HG02642 (cell line): Measurements from ENCODE around the gene SYNJ1.
"Not testable (repeated sequence)": the region's sequence is repeated elsewhere in the genome, so short reads cannot be mapped to it uniquely, and the experiment has no call there.

Experiments
- ATAC-seq: cut with Tn5 transposase; IDR thresholded peaks from one replicate; pipeline ENCODE4 v1.9.1; 2021; ENCODE audit warnings: mild to moderate bottlenecking; ENCODE audit not compliant: unreplicated experiment, poor library complexity

SYNJ1 gene

DNA sequence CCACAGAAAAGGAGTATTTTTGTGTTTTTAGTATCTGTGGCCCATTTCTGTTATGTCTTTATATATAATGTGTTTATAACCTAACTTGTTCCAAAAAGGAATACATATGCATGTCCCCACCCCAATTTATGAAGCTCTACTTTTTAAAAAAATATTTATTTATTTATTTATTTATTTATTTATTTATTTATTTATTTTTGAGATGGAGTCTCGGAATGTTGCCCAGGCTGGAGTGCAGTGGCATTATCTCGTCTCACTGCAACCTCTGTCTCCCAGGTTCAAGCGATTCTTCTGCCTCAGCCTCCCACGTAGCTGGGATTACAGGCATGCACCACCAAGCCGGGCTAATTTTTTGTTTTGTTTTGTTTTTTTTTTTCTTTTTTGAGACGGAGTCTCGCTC is 32.3 kb downstream of the SYNJ1 start:
- not testable (repeated sequence) for ATAC-seq

DNA sequence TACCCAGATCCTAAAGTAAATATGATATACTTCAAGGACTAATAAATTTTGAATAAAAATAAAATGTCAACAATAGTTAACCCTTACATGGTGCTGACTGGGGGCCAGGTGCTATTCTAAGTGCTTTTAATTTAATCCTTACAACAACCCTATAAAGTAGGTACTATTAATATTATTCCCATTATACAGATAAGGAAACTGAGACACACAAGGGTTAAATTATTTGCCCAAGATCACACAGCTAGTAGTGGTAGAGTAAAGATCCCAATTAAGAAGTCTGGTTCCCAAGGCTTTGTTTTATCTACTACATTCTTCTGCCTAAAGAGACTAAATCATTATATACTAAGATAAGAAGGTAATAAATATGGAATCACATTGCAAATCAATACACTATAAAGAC is 34.2 kb downstream of the SYNJ1 start:
- ATAC-seq, result no peak

DNA sequence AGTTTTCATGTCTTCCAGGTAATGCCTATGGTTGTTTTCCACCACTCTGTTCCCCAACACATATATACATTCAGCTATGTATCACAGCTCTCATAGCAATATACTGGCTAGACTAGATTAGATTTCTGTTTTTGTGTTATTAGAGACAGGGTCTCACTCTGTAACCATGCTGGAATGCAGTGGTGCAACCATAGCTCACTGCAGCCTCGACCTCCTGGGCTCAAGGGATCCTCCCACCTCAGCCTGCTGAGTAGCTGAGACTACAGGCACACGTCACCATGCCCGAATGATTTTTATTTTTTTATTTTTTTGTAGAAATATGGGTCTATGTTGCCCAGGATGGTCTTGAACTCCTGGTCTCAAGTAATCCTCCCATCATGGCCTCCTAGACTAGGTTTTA is 37.7 kb downstream of the SYNJ1 start:
- no peak for ATAC-seq

DNA sequence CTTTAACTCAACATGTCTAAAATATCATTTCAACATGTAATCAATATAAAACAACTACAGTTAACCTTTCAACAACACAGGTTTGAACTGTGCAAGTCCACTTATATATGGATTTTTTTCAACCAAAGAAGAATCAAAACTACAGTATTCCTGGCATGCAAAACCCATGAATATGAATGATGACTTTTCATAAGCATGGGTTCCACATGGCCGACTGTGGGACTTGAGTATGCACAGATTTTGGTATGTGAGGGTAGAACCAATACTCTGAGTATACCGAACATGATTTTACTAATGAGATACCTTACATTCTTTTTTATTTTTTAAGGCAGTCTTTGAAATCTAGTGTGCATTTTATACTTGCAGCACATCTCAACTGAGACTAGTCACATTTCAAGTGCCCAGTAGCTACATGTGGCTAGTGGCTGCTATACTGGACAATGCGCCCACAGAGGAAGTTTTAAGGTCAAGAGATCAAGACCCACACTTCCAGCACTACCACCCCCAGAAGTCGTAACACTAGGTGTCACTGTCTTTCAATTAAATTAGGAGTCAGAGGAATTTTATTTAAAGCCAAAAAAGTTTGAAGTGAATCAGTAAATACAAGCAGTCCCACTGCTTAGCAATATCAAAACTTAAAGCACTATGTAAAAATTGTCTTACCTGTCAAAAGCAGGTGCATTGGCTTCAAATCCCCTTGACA is 40.0 kb downstream of the SYNJ1 start:
- no peak for ATAC-seq

DNA sequence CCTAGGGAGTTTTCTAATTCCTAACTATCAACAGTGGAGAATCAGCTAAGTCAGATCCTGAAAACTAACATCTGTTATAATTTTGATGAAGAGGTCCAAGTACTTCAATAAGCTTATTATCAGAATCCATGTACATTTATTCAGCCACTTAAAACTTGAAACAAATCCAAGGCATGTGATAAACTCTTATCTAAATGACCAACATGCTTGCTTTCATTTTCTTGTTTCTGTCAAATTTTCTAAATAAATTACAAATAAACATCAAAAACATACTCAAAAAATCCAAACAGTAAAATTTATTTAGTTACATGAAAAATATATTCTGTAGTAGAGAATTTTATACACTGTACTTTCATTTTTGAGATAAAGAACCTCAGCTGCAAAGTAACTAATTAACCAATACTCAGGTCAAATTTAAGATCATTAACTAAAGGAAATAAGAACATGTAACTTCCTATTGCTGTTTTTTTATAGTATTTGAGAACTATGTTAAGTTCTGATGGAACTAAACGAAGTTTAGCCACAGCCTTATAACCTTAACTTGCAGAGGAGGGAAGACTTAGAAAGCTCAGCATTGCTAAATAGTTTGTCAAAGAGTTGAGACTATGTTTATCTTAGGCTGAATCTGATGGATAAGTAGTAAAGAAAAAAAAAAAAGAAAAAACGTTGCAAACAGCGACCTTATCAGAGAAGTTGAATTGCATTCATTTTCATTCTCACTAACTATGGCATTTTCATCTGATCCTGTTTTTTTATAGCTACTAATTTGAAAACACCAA is 44.9 kb downstream of the SYNJ1 start:
- no peak for ATAC-seq

DNA sequence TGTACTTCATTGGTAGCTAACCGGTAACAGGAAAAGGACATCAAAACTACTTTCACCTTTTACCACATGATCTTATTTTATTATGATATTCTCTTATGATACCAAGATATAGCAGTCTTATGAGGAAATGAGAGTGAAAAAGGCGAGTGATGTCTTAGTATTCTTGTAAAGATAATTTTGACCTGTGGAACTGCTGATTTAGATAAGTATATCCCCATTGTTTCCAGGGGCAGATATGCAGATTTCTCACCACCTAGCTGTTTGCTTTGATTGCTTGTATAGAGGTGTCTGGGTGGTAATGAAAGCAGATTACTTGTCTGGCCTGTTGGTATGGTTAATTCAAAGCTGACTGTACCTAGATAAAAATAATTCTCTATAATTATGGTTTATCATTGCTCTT is 53.1 kb downstream of the SYNJ1 start:
- no peak for ATAC-seq

DNA sequence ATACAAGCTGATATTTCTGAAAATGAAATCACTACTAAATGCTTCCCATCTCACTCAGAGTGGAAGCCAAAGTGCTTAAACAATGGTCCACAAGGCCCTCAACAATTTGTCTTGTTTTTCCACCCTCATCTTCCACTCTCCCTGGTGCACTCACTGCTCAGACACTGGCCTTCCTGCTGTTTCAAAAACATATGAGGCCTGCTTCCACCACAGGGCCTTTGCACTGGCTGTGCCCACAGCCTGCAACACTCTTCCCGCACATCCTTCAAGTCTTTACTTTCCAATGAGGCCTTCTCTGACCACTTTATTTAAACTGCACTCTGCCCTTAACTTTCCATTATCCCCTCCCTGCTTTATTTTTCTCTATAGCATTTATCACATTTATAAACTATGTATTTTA is 53.8 kb downstream of the SYNJ1 start:
- ATAC-seq, result no peak

DNA sequence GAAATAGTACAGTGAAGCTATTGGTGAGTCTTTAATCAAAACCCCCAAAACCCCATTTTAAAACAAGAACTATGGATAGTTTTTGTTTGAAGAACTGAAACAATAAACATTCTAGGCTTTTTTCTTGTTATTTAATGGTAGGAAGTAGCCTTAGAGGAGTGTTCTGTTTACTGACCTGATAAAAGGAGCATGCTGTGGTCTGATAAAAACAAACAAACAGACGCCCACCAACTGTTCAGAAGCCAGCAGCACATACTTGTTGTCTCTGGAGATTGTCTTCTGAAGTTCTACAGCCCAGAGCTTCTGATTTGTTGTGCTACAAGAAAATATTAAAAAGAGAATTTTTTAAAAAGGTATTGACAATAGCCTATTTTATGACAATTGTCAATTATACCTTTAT is 61.6 kb downstream of the SYNJ1 start:
- no peak for ATAC-seq

DNA sequence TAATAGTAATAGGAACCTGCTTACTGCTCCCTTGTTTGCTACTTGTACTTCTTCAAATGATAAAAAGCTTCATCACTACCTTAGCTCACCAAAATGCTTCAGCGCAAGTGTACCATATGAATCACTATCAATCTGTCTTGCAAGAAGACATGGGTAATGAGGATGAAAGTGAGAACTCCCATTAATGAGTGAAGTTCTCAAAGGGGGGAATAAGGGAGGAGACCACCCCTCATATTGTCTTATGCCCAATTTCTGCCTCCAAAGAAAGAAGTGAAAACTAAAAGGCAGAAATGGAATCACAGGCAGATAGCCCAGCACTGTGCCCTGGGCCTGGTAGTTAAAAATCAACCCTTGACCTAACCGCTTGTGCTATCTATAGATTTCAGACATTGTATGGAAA is 63.7 kb downstream of the SYNJ1 start:
- not testable (repeated sequence) for ATAC-seq

DNA sequence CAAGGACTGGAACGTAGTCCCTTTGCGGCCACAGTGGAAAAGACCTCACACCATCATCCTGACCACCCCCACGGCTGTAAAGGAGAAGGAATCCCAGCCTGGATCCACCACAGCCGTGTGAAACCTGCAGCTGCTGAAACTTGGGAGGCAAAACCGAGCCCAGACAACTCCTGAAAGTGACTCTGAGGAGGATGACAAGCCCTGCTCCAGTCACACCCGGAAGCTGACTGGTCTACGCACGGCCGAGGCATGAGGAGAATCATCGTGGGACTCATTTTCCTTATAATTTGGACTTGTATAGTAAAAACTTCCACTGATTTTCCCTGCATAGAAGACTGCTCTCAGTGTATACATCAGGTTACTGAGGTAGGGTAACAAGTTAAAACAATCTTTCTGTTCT is 65.8 kb downstream of the SYNJ1 start:
- ATAC-seq, result not testable (repeated sequence)

DNA sequence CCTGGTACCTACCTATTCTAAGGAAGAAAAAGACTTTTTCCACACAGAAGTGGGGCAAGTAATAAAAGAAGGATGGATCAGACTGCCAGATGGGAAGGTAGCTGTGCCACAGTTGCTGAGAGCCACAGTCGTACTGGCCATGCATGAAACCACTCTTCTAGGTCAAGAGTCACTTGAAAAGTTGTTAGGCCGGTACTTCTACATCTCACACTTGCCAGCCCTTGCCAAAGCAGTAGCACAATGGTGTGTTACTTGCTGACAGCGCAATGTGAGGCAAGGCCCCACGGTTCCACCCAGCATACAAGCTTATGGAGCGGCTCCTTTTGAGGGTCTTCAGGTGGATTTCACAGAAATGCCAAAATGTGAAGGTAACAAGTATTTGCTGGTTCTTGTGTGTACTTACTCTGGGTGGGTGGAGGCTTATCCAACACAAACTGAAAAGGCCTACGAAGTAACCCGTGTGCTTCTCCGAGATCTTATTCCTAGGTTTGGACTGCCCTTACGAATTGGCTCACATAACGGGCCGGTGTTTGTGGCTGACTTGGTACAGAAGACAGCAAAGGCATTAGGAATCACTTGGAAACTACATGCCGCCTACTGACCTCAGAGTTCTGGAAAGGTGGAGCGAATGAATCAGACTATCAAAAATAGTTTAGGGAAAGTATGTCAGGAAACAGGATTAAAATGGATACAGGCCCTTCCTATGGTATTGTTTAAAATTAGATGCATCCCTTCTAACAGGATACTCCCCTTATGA is 66.6 kb downstream of the SYNJ1 start:
- ATAC-seq, result not testable (repeated sequence)

DNA sequence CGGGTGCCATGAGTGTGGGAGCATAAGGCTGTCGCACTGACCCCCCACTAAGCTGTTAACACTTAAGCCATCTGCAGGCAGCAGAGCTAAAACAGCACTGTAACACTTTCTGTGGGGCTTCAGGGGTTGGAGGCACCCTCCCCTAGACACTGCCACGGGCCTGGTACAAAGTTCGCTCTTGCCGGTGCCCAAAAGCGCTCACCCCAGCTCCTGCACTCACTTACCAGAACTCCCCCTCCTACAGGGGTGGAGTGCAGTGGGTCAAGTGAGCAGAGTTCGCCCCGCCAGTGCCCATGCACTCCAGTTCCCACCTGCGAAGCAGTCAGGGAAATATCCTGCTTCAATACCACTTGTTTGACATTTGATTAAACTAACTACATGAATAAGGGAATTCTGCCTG is 69.3 kb downstream of the SYNJ1 start:
- no peak for ATAC-seq

DNA sequence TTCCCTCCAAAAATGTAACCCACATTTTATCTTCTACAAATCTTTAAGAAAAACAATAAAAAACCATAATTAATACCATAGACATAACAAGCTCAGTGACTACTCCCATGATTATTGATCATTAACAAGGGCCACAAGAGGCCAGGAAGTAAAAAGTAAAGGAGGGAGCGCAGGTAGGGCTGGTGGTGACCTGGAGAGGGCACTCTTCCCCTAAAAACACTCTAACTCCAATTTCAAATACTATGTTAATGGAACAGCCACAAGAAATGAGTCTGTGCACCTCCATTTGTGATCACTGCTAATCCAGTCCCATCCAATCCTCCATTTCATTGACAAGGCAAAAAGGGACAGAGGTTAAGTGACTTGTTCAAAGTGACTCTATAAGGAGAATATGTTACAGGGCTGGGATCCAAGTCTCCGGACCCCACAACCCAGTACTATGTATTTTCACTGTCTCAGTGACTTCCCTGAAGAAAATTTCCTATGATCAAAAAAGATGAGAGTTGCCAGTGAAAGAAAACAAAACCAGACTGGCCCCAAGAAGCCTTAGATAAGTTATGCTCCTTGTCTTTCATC is 74.4 kb downstream of the SYNJ1 start:
- no peak for ATAC-seq

DNA sequence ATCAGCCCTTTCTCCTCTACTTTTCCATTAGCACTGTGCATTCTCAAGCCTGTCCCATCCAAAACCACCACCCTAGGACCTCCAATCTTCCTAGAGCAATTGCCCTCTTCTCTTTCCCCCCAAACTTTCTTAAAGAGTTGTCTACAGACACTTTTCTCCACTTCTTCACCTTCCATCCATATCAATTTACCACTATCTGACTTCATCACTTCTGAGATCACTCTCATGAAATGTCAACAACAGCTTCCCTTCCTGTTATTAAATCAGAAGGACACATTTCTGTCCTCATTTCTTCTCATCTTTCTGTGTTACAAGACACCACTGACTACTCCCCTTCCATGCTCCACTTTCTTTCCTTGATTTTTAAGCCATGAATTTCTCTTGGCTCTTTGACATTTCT is 79.6 kb downstream of the SYNJ1 start:
- no peak for ATAC-seq

DNA sequence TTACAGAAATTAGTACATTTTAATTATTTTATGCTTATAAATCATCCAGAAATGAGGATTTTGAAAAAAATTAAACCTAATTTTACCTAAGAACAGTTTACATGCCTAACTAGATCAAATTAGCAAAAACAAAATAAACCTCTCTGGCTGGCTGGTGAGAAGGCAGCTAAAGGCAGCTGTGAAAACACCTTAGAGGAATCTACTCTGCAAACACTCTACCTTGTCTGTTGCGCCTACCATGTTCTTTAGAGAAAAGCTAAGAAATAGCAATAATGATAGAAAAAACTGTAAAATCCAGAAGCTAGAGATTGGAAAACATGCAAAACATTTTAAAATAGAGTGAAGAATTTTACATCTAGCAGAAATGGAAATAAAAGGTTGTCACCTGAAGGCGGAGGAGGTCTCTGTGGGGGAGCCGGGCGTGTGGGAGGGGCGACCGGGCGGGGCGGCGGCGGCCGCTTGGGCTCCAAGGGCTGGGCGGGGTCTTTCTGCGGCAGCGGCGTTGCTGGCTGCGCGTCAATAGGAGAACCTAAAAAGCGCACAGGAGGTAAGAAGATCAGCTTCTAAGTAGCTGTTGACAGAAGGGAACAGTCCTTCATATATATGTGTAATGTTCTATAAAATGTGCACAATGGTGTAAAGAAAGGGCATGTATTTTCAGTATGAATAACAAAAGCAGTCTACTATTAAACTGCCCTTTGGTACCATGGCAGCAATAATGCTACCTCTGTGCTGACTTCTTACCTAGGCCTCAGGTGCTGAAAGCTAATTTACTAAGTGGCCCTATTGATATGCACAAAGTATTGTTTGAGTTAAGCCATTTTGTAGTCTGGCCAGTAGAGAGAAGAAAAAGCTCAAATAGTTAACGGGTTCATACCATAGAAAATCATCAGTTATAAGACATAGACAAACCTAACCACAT is 82.3 kb downstream of the SYNJ1 start:
- no peak for ATAC-seq

DNA sequence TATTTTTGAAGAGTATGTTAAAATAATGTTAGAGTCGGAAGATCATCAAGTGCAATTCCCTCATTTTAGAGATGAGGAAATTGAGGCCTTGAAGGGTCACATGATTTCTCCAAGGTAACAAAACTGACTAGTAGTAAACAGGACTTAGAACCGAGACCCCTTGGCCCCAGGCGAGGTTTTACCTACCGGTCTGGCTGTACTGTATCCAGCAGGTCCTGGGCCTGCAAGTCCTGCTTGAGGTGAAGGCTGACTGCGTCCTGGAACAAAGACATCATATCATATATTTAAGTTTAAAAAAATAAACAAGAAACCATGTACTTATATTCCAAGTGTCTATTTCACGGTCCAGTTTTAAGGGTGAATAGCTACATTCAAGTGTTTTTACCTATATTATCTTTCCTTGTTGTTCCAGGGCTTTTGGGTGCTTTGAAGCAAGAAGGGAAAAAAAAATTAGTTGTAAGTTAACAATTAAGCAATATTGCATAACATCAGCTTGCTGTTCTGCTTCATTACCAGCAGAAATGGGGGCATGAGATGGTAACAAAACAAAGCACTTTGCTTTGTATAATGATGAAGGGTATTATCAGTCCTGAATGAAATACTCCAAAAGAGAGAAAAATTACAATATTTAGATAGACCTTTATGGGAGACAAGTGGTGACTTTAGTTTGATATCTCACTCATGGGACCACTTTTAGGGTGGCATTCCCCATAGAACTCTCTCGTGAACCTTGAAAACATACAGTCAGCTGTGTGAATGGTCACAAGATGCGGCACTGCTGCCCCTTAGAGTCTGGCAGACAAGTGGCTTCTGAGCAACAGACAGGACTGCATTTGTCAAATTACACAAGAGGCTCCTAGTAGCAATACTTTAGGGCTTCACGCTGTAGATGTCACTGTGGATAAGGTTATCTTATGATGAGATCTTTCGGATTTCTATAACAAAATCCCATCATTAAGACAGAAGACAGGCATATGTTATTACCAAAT is 85.8 kb downstream of the SYNJ1 start:
- ATAC-seq, result no peak

DNA sequence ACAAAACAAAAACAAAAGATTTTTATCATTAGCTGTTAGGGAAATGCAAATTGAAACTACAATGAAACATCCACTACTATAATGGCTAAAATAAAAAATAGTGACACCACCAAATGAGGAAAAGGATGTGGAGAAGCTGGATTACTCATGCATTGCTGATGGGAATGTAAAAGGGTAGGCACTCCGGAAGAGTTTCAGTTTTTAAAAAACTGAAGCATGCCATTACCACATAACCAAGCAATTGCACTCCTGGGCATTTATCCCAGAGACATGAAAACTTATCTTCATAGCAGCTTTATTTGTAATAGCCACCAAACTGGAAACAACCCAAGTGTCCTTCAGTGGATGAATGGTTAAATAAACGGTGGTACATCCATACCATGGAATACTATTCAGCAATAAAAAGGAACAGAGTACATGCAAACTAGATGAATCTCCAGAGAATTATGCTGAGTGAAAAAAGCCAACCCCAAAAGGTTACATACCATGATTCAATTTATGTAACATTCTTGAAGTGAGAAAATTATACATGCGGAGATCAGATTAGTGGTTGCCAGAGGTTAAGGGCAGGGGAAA is 101.1 kb downstream of the SYNJ1 start:
- no peak for ATAC-seq

DNA sequence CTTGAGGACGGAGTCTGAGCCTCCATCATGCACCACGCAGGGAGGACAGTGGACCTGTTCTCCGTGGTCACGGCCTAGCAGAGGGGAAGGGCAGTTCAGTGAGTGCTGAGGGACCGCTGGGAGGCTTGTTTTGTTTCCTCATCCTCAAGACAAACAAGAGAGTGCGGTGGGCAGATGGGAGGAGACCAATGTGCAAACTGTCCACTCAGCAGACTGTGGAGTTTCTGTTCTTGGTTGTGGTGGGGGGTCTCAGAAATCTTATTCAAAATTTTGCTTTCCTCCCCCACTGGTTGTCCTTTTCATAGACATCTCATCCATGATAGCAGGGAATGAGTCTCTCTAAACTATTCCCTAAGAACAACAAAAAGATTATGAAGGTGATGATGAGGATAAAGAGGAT is 109.6 kb downstream of the SYNJ1 start:
- not testable (repeated sequence) for ATAC-seq
